Right ventricle myocardium inferior (tissue), 1 donor: ENCODE measurements around the gene NDUFA11. TPM values are rescaled to one million over a fixed set of nuclear protein-coding genes. Genes with fewer than 3 reads are reported as not detected.
"Not testable (repeated sequence)": the region's sequence is repeated elsewhere in the genome, so short reads cannot be mapped to it uniquely, and the experiment has no call there.

Experiments used
- ATAC-seq: fragments of 200-7000 bp; cut with Tn5 transposase; one replicate; pipeline ENCODE4 v1.9.1; 2020; ENCODE audit warnings: mild to moderate bottlenecking, moderate library complexity
- DNase-seq: peaks from one replicate; pipeline ENCODE4 v3.0.0; 2021; ENCODE audit errors: missing footprints
- intact Hi-C: fragments of 100-400 bp; cut with DNase I; formaldehyde crosslinking; loops from one replicate; pipeline ENCODE4 v1.11.0; 2022
- total RNA-seq: library from RNA; stranded (reverse); fragmentation: NEBNext Ultra II Directional; extraction: Animal tissue kit (Norgen Biotek cat#: 25700); gene quantifications from one replicate; pipeline ENCODE4 v1.2.1, GENCODE V29; 2021
- donor health status: DM: no; HTN: yes; CAD: no; lungs with severe emphysema.

The NDUFA11 gene
- total RNA-seq, 1 donor from 2014 or later, result 571 TPM

DNA sequence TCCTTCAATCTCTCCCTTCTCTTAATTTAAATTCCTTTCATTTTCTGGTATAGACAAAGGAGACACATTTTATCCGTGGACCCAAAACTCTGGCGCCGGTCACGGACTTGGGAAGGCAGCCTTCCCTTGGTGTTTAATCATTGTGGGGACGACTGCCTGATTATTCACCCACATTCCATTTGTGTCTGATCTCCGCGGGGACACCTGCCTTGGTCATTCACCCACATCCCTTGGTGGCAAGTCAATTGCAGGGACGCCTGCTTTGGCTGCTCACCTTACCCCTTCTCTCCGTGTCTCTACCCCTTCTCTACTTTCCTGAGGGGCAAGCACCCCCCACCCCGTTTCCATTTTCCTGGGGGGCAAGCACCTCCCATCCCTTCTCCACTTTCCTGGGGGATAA, 55.7 kb downstream of the NDUFA11 start:
- intact Hi-C loops, DNase-seq, ATAC-seq: not testable (repeated sequence)

Other genes with a start within 250 kb of the NDUFA11 start
- 172 TPM for gene MICOS13, start 223.3 kb downstream of the NDUFA11 start, total RNA-seq
- 3.9 TPM for gene HSD11B1L, start 222.8 kb downstream of the NDUFA11 start, total RNA-seq
- gene RPL36, start 213.5 kb downstream of the NDUFA11 start, total RNA-seq, result 435 TPM
- gene LONP1, start 183.6 kb downstream of the NDUFA11 start, total RNA-seq, result 98.1 TPM
- gene CATSPERD, start 183.2 kb downstream of the NDUFA11 start, total RNA-seq, result not detected
- 1.3 TPM for gene PRR22, start 119.0 kb downstream of the NDUFA11 start, total RNA-seq
- 11.8 TPM for gene DUS3L, start 112.6 kb downstream of the NDUFA11 start, total RNA-seq
- gene NRTN, start 98.7 kb downstream of the NDUFA11 start, total RNA-seq, result 27.5 TPM
- gene FUT6, start 64.1 kb downstream of the NDUFA11 start, total RNA-seq, result not detected
- gene FUT3, start 52.3 kb downstream of the NDUFA11 start, total RNA-seq, result not detected
- not detected for gene FUT5, start 33.2 kb downstream of the NDUFA11 start, total RNA-seq
- gene VMAC, start 1.1 kb upstream of the NDUFA11 start, total RNA-seq, result 1.6 TPM
- gene CAPS, start 10.5 kb upstream of the NDUFA11 start, total RNA-seq, result 3.8 TPM
- 65.6 TPM for gene RANBP3, start 74.3 kb upstream of the NDUFA11 start, total RNA-seq
- 5.4 TPM for gene RFX2, start 206.7 kb upstream of the NDUFA11 start, total RNA-seq
- gene ACSBG2, start 231.9 kb upstream of the NDUFA11 start, total RNA-seq, result not detected